ENCODE data around the gene HIPK4. TPM values are rescaled to one million over a fixed set of nuclear protein-coding genes. Genes with fewer than 3 reads are reported as not detected.

HIPK4 gene
- total RNA-seq, 6 experiments from 2014 or later, result 0.15 TPM; not detected in 5

DNA sequence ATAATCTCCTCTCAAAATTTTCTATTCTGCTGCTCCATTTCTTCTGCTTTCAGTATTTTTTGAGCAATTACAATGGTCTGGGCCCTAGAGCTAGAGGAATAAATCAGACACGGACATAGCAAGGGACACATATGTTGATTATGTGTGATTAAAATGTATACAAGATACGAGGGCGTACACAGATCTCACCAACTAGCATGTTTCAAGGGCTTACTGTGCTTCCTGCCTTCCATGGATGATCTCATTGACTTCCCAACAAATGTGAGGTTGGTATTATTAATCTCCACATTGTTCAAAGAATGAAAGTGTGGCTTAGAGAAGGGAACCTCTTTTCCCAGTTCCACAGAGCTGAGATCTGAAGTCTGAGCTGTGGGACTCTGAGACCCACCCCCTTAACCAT lies 32.3 kb downstream of the HIPK4 start:
- Histone ChIP-seq H3K4me1 (peaks cover 0 to 6% (median 0%) of the 10 kb centered on the region in 4 donors), H3K9me3 (no peaks in the 10 kb centered on the region), H3K36me3 (no peaks in the 10 kb centered on the region), H3K27me3 (no peaks in the 10 kb centered on the region), H3K27ac (peak overlapping the region in 1 of 3 donors; percentile 24), H3K4me3 (no peak overlapping the region)
- DNase-seq (no peak), ATAC-seq (peak in 1 of 4 donors; percentile 23)
- WGBS (ENCODE audit: insufficient coverage, low coverage, low lambda C conversion rate, missing lambda C conversion rate), result 89% methylated on average over 3 of the region's 3 CpGs
- intact Hi-C loops (cut with DNase I), result no loop called here
- TF ChIP-seq POLR2A (IDR thresholded peaks at IDR 0.05), result no peak
- no peak for TF ChIP-seq CTCF (IDR thresholded peaks at IDR 0.05)

- Histone ChIP-seq H3K4me1 (peaks cover 0 to 6% (median 0%) of the 10 kb centered on the region in 4 donors), H3K4me3 (no peak overlapping the region), H3K36me3 (no peaks in the 10 kb centered on the region), H3K27ac (no peak overlapping the region), H3K27me3 (no peaks in the 10 kb centered on the region), H3K9me3 (no peaks in the 10 kb centered on the region)
- TF ChIP-seq POLR2A (IDR thresholded peaks at IDR 0.05) (no peak), CTCF (IDR thresholded peaks at IDR 0.05) (no peak)
- DNase-seq (no peak), ATAC-seq (no peak)
- 82% methylated on average over 6 of the region's 6 CpGs for WGBS (ENCODE audit: insufficient coverage, low coverage, low lambda C conversion rate, missing lambda C conversion rate)
- intact Hi-C loops (cut with DNase I), result no loop called here
These were observed 33.0 kb downstream of the HIPK4 start for GRCh38 chr19:40356681-40357595.

- 71% methylated on average over 9 of the region's 9 CpGs for WGBS (ENCODE audit: insufficient coverage, low coverage, low lambda C conversion rate, missing lambda C conversion rate)
- DNase-seq, result no peak
- intact Hi-C loops (cut with DNase I), result no loop called here
- TF ChIP-seq POLR2A (IDR thresholded peaks at IDR 0.05) (no peak), CTCF (IDR thresholded peaks at IDR 0.05) (no peak)
- Histone ChIP-seq H3K9me3 (no peaks in the 10 kb centered on the region), H3K4me1 (peaks cover 0 to 6% (median 0%) of the 10 kb centered on the region in 4 donors), H3K27ac (no peak overlapping the region), H3K27me3 (no peaks in the 10 kb centered on the region), H3K4me3 (no peak overlapping the region), H3K36me3 (no peaks in the 10 kb centered on the region)
- ATAC-seq, result no peak
These were observed 33.9 kb downstream of the HIPK4 start for GRCh38 chr19:40355975-40356680.

DNA sequence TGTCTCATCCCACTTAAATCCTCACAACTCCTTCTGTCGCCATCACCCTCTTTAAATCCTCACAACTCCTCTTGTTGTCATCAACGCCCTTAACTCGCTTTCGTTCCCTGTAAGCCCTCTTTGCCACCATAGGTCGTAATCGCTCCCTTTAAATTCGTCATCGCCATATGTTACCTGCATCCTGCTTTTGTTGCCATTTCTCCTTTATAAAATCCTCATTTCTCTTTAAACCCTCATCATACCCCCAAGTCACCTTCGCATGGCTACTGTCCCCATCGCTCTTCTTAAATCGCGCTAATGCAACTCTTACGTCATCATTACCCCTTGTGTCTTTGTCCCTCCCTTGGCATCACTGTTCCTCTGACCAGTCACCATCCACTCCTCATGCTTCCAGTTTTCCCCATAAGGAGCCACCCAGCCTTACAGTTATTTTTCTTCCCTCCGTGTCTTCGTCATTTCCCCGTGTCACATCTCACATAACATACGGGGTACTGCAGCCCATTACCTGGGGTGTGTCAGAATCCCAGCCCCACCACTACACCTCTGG lies 40.9 kb downstream of the HIPK4 start:
- Histone ChIP-seq H3K4me3 (peak overlapping the region; percentile 68 to 93 (median 91)), H3K36me3 (no peaks in the 10 kb centered on the region), H3K27me3 (no peaks in the 10 kb centered on the region), H3K27ac (peak overlapping the region; percentile 37 to 69 (median 49)), H3K4me1 (peaks cover 0 to 16% (median 6%) of the 10 kb centered on the region in 4 donors), H3K9me3 (no peaks in the 10 kb centered on the region)
- ATAC-seq (no peak), DNase-seq (no peak)
- TF ChIP-seq POLR2A (IDR thresholded peaks at IDR 0.05) (no peak), CTCF (IDR thresholded peaks at IDR 0.05) (no peak)
- 19% methylated on average over 17 of the region's 17 CpGs for WGBS (ENCODE audit: insufficient coverage, low coverage, low lambda C conversion rate, missing lambda C conversion rate)
- intact Hi-C loops (cut with DNase I), result no loop called here

Data from right lobe of liver (tissue), 6 donors.